Measurements from ENCODE around the gene RGPD3.

Gene RGPD3

GRCh38 chr2:106344302-106344701, 123.9 kb downstream of the RGPD3 start:
- DNase-seq (ENCODE audit: insufficient read length, low spot score), result no peak
- FAIRE-seq, result no peak

- DNase-seq (ENCODE audit: insufficient read length, low spot score) (no peak), FAIRE-seq (no peak)
Observed at GRCh38 chr2:106343274-106343673, 124.9 kb downstream of the RGPD3 start.

- DNase-seq (ENCODE audit: insufficient read length, low spot score) (no peak), FAIRE-seq (no peak)
Observed at GRCh38 chr2:106342831-106343251, 125.4 kb downstream of the RGPD3 start.

GRCh38 chr2:106341666-106342065, 126.5 kb downstream of the RGPD3 start:
- no peak for FAIRE-seq
- DNase-seq (ENCODE audit: insufficient read length, low spot score), result no peak

Data from GM19239 (cell line).